Epithelial cell of prostate (primary cell): ENCODE data around the gene PASK.

Experiments
- DNase-seq: peaks from one replicate; pipeline ENCODE4 v3.0.0-alpha.2; 2011; ENCODE audit warnings: low read depth, low spot score
- H3K27ac ChIP-seq: fragments of 450-650 bp; 2 replicates; pipeline ENCODE4 v1.5.1; 2017; ENCODE audit warnings: mild to moderate bottlenecking

Gene PASK

GRCh38 chr2:241088791-241089732 lies 60.2 kb downstream of the PASK start:
- DNase-seq: no peak
- no peak overlapping the region for H3K27ac ChIP-seq

- no peak for DNase-seq
- no peak overlapping the region for H3K27ac ChIP-seq
Measured at GRCh38 chr2:241088376-241088775, 60.9 kb downstream of the PASK start.

- H3K27ac ChIP-seq: no peak overlapping the region
- DNase-seq: no peak
Measured at GRCh38 chr2:241087420-241088268, 61.6 kb downstream of the PASK start.

GRCh38 chr2:241084856-241085444 lies 64.3 kb downstream of the PASK start:
- no peak for DNase-seq
- H3K27ac ChIP-seq: no peak overlapping the region

GRCh38 chr2:241083091-241083415 lies 66.2 kb downstream of the PASK start:
- DNase-seq: no peak

GRCh38 chr2:241082341-241083090 lies 66.8 kb downstream of the PASK start:
- H3K27ac ChIP-seq: no peak overlapping the region

More at GRCh38 chr2:241083091-241083415, 66.2 kb downstream of the PASK start:
- H3K27ac ChIP-seq: no peak overlapping the region

GRCh38 chr2:241081643-241082340 lies 67.5 kb downstream of the PASK start:
- no peak for DNase-seq
- no peak overlapping the region for H3K27ac ChIP-seq

More at GRCh38 chr2:241082341-241083090, 66.8 kb downstream of the PASK start:
- DNase-seq: no peak

GRCh38 chr2:241081190-241081642 lies 68.1 kb downstream of the PASK start:
- H3K27ac ChIP-seq: no peak overlapping the region
- no peak for DNase-seq

- no peak for DNase-seq
- H3K27ac ChIP-seq: no peak overlapping the region
Measured at GRCh38 chr2:241080405-241081189, 68.7 kb downstream of the PASK start.

- no peak for DNase-seq
- no peak overlapping the region for H3K27ac ChIP-seq
Measured at GRCh38 chr2:241074901-241075540, 74.3 kb downstream of the PASK start.

GRCh38 chr2:241074065-241074818 lies 75.0 kb downstream of the PASK start:
- no peak overlapping the region for H3K27ac ChIP-seq
- no peak for DNase-seq

GRCh38 chr2:241073166-241074064 lies 75.9 kb downstream of the PASK start:
- no peak overlapping the region for H3K27ac ChIP-seq
- no peak for DNase-seq

GRCh38 chr2:241072553-241073165 lies 76.6 kb downstream of the PASK start:
- DNase-seq: no peak
- H3K27ac ChIP-seq: no peak overlapping the region

- H3K27ac ChIP-seq: no peak overlapping the region
- no peak for DNase-seq
Measured at GRCh38 chr2:241072151-241072550, 77.1 kb downstream of the PASK start.

- H3K27ac ChIP-seq: no peak overlapping the region
- no peak for DNase-seq
Measured at GRCh38 chr2:241071677-241072111, 77.6 kb downstream of the PASK start.
